Type B pancreatic cell (in vitro differentiated cells): ENCODE results near the gene LTB4R. TPM values are rescaled to one million over a fixed set of nuclear protein-coding genes. Genes with fewer than 3 reads are reported as not detected.
A peak's percentile ranks its signal among the peaks of the same experiment; 100 is the strongest.

Experiments used
- DNase-seq: peaks from one replicate; pipeline ENCODE4 v3.0.0; 2021; ENCODE audit warnings: mixed read lengths; ENCODE audit not compliant: unreplicated experiment; ENCODE audit errors: extremely low spot score
- H3K27ac Mint-ChIP-seq: 2 replicates; pipeline ENCODE4 v1.8.0; 2021; ENCODE audit warnings: mild to moderate bottlenecking, mixed read lengths
- H3K27me3 Mint-ChIP-seq: 2 replicates; pipeline ENCODE4 v1.8.0; 2021; ENCODE audit warnings: mixed read lengths
- H3K36me3 Mint-ChIP-seq: 2 replicates; pipeline ENCODE4 v1.8.0; 2021; ENCODE audit warnings: mixed read lengths
- H3K4me1 Mint-ChIP-seq: one replicate; pipeline ENCODE4 v1.8.0; 2021; ENCODE audit warnings: mixed read lengths; ENCODE audit not compliant: unreplicated experiment
- H3K4me3 Mint-ChIP-seq: 2 replicates; pipeline ENCODE4 v1.8.0; 2021; ENCODE audit warnings: mild to moderate bottlenecking, mixed read lengths
- H3K9me3 Mint-ChIP-seq: 2 replicates; pipeline ENCODE4 v1.8.0; 2021; ENCODE audit warnings: mixed read lengths
- CTCF ChIP-seq: fragments of 200-600 bp; sonication (generic); conservative IDR thresholded peaks from 2 replicates; pipeline ENCODE4 v1.5.0; 2021; ENCODE audit warnings: antibody characterized with exemption, mild to moderate bottlenecking
- total RNA-seq: library from RNA; stranded (reverse); gene quantifications from 2 replicates; pipeline ENCODE4 v1.2.1, GENCODE V29; 2021; ENCODE audit warnings: low replicate concordance

LTB4R gene
- total RNA-seq, 1 donor from 2014 or later: 8.8 TPM

- DNase-seq: no peak
- TF ChIP-seq CTCF: no peak
- H3K27ac Mint-ChIP-seq: peak overlapping the region; percentile 31
- H3K4me3 Mint-ChIP-seq: no peak overlapping the region
- H3K9me3 Mint-ChIP-seq: no peaks in the 10 kb centered on the region
- H3K4me1 Mint-ChIP-seq: peaks cover 9% of the 10 kb centered on the region
- no peaks in the 10 kb centered on the region for H3K27me3 Mint-ChIP-seq
- peaks cover 5% of the 10 kb centered on the region for H3K36me3 Mint-ChIP-seq
Measured at GRCh38 chr14:24280797-24281460, 30.4 kb upstream of the LTB4R start.

GRCh38 chr14:24281636-24282035, 29.7 kb upstream of the LTB4R start:
- peaks cover 9% of the 10 kb centered on the region for H3K4me1 Mint-ChIP-seq
- peak overlapping the region; percentile 31 for H3K27ac Mint-ChIP-seq
- H3K27me3 Mint-ChIP-seq: no peaks in the 10 kb centered on the region
- H3K9me3 Mint-ChIP-seq: no peaks in the 10 kb centered on the region
- DNase-seq: no peak
- no peak for TF ChIP-seq CTCF
- H3K36me3 Mint-ChIP-seq: peaks cover 5% of the 10 kb centered on the region
- H3K4me3 Mint-ChIP-seq: no peak overlapping the region

- no peaks in the 10 kb centered on the region for H3K27me3 Mint-ChIP-seq
- no peaks in the 10 kb centered on the region for H3K36me3 Mint-ChIP-seq
- H3K4me3 Mint-ChIP-seq: no peak overlapping the region
- peak overlapping the region; percentile 26 for H3K27ac Mint-ChIP-seq
- H3K4me1 Mint-ChIP-seq: peaks cover 9% of the 10 kb centered on the region
- no peak for TF ChIP-seq CTCF
- H3K9me3 Mint-ChIP-seq: no peaks in the 10 kb centered on the region
- no peak for DNase-seq
Measured at GRCh38 chr14:24282736-24283135, 28.6 kb upstream of the LTB4R start.

- no peak for DNase-seq
- H3K36me3 Mint-ChIP-seq: no peaks in the 10 kb centered on the region
- H3K4me1 Mint-ChIP-seq: peaks cover 9% of the 10 kb centered on the region
- no peaks in the 10 kb centered on the region for H3K27me3 Mint-ChIP-seq
- no peak for TF ChIP-seq CTCF
- H3K9me3 Mint-ChIP-seq: no peaks in the 10 kb centered on the region
- H3K4me3 Mint-ChIP-seq: no peak overlapping the region
- H3K27ac Mint-ChIP-seq: no peak overlapping the region
Measured at GRCh38 chr14:24283796-24284460, 27.4 kb upstream of the LTB4R start.

- no peaks in the 10 kb centered on the region for H3K36me3 Mint-ChIP-seq
- TF ChIP-seq CTCF: no peak
- H3K4me3 Mint-ChIP-seq: no peak overlapping the region
- peaks cover 6% of the 10 kb centered on the region for H3K4me1 Mint-ChIP-seq
- H3K9me3 Mint-ChIP-seq: no peaks in the 10 kb centered on the region
- no peaks in the 10 kb centered on the region for H3K27me3 Mint-ChIP-seq
- DNase-seq: no peak
- H3K27ac Mint-ChIP-seq: peak overlapping the region; percentile 81
Measured at GRCh38 chr14:24284501-24285035, 26.7 kb upstream of the LTB4R start.
